HEK293T (cell line): Measurements from ENCODE around the gene SOCS2.

Source experiments
- BHLHE40 ChIP-seq: fragments of 450-650 bp; IDR thresholded peaks from 2 replicates; pipeline ENCODE4 v1.6.1; 2016; ENCODE audit warnings: mild to moderate bottlenecking, moderate library complexity, borderline replicate concordance
- FOXA1 ChIP-seq: fragments of 450-650 bp; IDR thresholded peaks from 2 replicates; pipeline ENCODE4 v1.6.1; 2016; ENCODE audit warnings: mild to moderate bottlenecking
- L3MBTL2 ChIP-seq: fragments of 450-650 bp; conservative IDR thresholded peaks from 2 replicates; pipeline ENCODE4 v1.6.1; 2016; ENCODE audit warnings: mild to moderate bottlenecking
- ZNF384 ChIP-seq: fragments of 450-650 bp; IDR thresholded peaks from 2 replicates; pipeline ENCODE4 v1.6.1; 2016

DNA sequence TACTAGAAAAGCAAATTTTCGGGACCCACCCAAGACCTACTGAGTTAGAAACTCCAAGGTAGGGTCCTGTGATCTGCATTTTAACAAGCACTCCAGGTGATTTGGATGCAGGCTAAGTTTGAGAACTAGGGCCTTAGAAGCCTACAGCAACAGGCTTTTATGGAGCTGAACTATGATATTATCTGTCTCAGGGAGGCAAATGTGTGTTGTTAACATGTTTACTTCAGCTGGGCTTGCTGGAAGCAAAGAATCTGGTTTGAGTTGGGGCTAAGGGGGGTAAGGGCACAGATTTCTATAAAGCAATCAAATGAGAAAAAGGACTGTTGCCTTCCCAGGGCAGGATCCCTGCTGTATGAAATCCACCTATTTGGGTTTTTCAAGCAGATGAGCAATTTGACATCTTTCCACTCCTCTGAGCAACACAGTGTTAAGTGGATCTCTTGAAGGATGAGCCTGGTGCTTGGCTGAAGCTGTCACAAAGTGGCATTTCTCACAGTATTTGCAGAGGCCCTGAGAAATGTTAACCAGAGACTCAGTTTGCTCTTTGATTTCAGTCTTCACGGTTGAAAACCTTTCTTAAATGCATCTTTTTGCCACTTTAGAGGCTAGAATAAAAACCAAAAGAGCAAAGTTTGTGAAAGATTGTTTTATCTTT lies 36.2 kb upstream of the SOCS2 start:
- TF ChIP-seq FOXA1 (no peak), L3MBTL2 (no peak), ZNF384 (no peak), BHLHE40 (no peak)
